Measurements from ENCODE around the gene PBX2. TPM values are rescaled to one million over a fixed set of nuclear protein-coding genes. Genes with fewer than 3 reads are reported as not detected.

PBX2 gene
- total RNA-seq, 4 donors from 2014 or later: 55.0 to 75.0 (median 61.9) TPM

- peaks cover 0 to 75% (median 3%) of the 10 kb centered on the region in 3 donors for H3K36me3 ChIP-seq
- no peak for DNase-seq (ENCODE audit: low spot score in 2 of 2)
- WGBS, 2 donors: 44 to 56% methylated on average over 11 of the region's 11 CpGs
- H3K27ac ChIP-seq: peak overlapping the region; percentile 59 to 88 (median 68)
- H3K4me1 ChIP-seq: peaks cover 0 to 74% (median 15%) of the 10 kb centered on the region in 4 donors
- H3K27me3 ChIP-seq: no peaks in the 10 kb centered on the region
- no peak overlapping the region for H3K4me3 ChIP-seq
- H3K9me3 ChIP-seq: no peaks in the 10 kb centered on the region
- no peak for TF ChIP-seq EP300 (IDR thresholded peaks at IDR 0.05)
These were observed 21.0 kb downstream of the PBX2 start for GRCh38 chr6:32168807-32169591.

DNA sequence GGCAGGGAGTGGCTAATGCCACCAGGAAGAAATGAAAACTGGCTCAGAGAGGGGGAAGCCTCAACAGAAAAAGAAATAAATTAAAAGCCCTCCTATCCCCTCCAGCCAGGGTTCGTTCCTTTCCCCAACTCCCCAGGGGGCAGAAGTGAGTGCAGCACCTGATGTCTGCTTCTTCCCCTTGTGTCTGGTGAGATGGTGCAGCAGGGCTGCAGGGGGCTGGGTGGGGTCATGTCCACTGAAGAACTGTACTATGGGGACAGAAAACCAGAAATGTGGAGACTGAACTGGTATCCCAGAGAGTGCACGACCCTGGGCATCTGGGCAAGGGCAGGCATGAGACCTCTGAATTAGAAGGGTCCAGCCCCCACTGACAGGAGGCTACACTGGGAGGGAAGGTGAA, 21.7 kb downstream of the PBX2 start:
- 60 to 61% methylated on average over 2 of the region's 2 CpGs for WGBS, 2 donors
- Histone ChIP-seq H3K9me3 (no peaks in the 10 kb centered on the region), H3K27ac (peak overlapping the region; percentile 59 to 88 (median 68)), H3K4me3 (no peak overlapping the region), H3K36me3 (peaks cover 0 to 80% (median 3%) of the 10 kb centered on the region in 3 donors), H3K27me3 (no peaks in the 10 kb centered on the region), H3K4me1 (peaks cover under 1 to 73% (median 16%) of the 10 kb centered on the region in 4 donors)
- no peak for DNase-seq (ENCODE audit: low spot score in 2 of 2)
- TF ChIP-seq POLR2A (IDR thresholded peaks at IDR 0.05) (no peak), CTCF (IDR thresholded peaks at IDR 0.05) (no peak), EP300 (IDR thresholded peaks at IDR 0.05) (no peak)

DNA sequence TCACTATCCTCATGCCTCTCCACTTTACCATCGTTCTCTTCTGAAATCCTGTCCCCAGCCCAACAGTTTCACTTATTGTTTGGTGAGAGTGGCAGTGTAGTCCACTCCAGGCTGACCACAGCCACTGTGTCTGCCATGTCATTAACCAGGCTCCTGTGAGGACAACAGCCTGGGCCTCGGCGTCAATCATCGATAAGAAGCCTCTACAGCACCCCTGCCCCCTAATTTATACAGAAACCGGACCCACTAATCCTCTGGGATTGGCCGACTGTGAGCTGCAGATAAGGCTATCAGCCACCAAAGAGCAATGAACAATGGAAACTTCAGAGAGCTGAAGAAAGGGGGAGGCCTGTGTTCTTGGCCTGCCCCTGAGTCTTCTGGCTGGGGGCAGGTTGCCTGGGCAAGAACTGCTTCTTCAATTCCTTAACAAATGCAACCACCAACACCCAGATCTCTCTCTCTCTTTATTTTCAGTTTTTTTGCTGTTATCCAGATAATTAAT, 22.2 kb downstream of the PBX2 start:
- no peak for DNase-seq (ENCODE audit: low spot score in 2 of 2)
- 45 to 57% methylated on average over 6 of the region's 6 CpGs for WGBS, 2 donors
- H3K27ac ChIP-seq: peak overlapping the region; percentile 59 to 88 (median 68)

GRCh38 chr6:32167154-32167760, 22.7 kb downstream of the PBX2 start:
- Histone ChIP-seq H3K36me3 (peaks cover 0 to 89% (median 3%) of the 10 kb centered on the region in 3 donors), H3K27ac (peak overlapping the region; percentile 59 to 88 (median 68)), H3K27me3 (no peaks in the 10 kb centered on the region), H3K4me3 (no peak overlapping the region), H3K9me3 (no peaks in the 10 kb centered on the region), H3K4me1 (peaks cover 3 to 75% (median 19%) of the 10 kb centered on the region in 4 donors)
- WGBS, 2 donors: 54 to 64% methylated on average over 32 of the region's 32 CpGs
- DNase-seq (ENCODE audit: low spot score in 2 of 2): no peak
- TF ChIP-seq POLR2A (IDR thresholded peaks at IDR 0.05) (no peak), CTCF (IDR thresholded peaks at IDR 0.05) (no peak), EP300 (IDR thresholded peaks at IDR 0.05) (no peak)

More for the DNA sequence above, 22.2 kb downstream of the PBX2 start:
- Histone ChIP-seq H3K4me1 (peaks cover 3 to 73% (median 18%) of the 10 kb centered on the region in 4 donors), H3K9me3 (no peaks in the 10 kb centered on the region), H3K36me3 (peaks cover 0 to 84% (median 3%) of the 10 kb centered on the region in 3 donors), H3K27me3 (no peaks in the 10 kb centered on the region), H3K4me3 (no peak overlapping the region)
- TF ChIP-seq POLR2A (IDR thresholded peaks at IDR 0.05) (no peak), EP300 (IDR thresholded peaks at IDR 0.05) (no peak), CTCF (IDR thresholded peaks at IDR 0.05) (no peak)

DNA sequence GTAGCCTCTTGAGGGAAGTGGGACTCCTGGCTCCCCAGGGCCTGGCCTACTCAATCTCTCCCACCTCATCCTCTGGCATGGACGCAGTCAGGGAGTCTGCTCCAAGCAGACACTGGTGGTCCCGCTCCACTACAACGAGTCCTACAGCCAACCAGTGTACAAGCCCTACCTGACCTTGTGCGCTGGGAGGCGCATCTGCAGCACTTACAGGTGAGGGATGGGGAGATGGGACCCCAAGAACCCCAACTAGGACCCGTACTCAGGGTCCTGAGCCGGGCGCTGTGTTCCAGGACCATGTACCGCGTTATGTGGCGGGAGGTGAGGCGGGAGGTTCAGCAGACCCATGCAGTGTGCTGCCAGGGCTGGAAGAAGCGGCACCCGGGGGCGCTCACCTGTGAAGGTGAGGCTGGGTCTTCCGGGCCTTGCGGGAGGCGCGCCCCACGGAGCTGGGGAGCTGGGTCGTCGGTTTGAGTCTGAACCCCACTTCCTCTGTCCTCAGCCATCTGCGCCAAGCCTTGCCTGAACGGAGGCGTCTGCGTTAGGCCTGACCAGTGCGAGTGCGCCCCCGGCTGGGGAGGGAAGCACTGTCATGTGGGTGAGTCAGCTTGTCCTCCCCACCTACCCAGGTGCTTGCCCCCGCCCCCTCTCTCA, 23.5 kb downstream of the PBX2 start:
- no peaks in the 10 kb centered on the region for H3K27me3 ChIP-seq
- TF ChIP-seq EP300 (IDR thresholded peaks at IDR 0.05): no peak
- TF ChIP-seq CTCF (IDR thresholded peaks at IDR 0.05): no peak
- TF ChIP-seq POLR2A (IDR thresholded peaks at IDR 0.05): no peak
- peak overlapping the region in 2 of 4 donors; percentile 15 to 27 for H3K4me3 ChIP-seq
- H3K27ac ChIP-seq: peak overlapping the region; percentile 59 to 88 (median 68)
- no peak for DNase-seq (ENCODE audit: low spot score in 2 of 2)
- peaks cover 0 to 96% (median 3%) of the 10 kb centered on the region in 3 donors for H3K36me3 ChIP-seq
- peaks cover 3 to 76% (median 19%) of the 10 kb centered on the region in 4 donors for H3K4me1 ChIP-seq
- 62 to 69% methylated on average over 16 to 29 of the region's 30 CpGs for WGBS, 2 donors
- H3K9me3 ChIP-seq: no peaks in the 10 kb centered on the region

Measured in tibial nerve (tissue), 4 donors.